ENCODE results near the gene ZG16. TPM values are rescaled to one million over a fixed set of nuclear protein-coding genes. Genes with fewer than 3 reads are reported as not detected.

Gene ZG16
- polyA plus RNA-seq, 3 donors, result 0.03 to 0.05 TPM; not detected in 1

GRCh38 chr16:29808219-29808900 lies 30.3 kb downstream of the ZG16 start:
- no peak for DNase-seq

GRCh38 chr16:29809031-29809747 lies 31.1 kb downstream of the ZG16 start:
- DNase-seq, result no peak

DNA sequence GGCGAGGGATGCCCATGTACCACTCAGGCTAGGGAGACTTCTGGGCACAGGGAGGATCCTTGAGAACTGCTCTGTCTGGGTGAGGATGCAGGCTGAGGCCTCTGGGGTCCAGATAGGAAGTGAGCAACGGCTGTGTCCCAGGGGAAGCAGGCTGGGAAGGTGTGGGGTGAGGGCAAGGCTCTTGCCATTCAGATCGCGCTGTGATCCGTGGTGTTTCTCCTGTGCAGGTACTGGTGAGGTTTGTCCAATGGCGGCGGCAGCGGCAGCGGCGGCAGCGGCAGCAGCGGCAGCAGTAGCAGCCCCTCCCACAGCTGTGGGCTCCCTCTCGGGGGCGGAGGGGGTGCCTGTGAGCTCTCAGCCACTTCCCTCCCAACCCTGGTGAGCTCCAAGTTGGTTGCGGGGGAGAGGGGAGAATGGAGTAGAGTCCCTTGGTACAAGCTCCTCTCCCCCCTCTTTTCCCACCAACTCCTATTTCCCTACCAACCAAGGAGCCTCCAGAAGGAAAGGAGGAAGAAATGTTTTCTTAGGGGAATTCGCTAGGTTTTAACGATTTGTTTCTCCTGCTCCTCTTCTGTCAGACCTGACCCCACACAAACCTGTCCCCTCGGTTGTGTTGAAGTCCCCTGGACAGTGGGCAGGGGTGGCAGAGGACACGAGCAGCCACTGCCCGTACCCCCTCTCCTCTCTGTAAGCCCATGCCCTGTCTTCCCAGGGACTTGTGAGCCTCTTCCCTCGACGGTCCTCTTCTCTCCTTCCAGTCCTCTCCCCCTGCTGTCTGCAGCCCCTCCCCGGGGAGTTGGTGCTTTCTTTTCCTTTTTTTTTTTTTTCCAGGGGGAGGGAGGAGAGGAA lies 32.0 kb downstream of the ZG16 start:
- no peak for DNase-seq

DNA sequence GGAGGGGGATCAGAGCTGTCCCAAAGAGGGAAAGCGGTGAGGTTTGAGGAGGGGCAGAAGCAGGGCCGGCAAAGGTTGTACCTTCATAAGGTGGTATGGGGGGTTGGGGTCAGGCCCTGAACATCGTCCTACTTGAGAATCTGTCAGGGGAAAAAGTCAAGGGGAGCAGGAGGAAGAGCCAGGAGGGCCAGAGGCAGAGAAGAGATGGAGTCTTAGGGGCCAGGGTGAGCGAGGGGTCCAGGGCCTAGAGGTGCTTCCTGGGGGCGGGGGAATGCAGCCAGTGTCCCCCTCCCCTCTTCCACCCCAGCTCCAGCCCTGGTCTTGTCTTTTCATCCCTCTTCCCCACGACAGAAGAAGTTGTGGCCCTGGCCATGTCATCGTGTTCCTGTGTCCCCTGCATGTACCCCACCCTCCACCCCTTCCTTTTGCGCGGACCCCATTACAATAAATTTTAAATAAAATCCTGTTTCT lies 32.7 kb downstream of the ZG16 start:
- no peak for DNase-seq

- DNase-seq, result peak; percentile 96
Measured at GRCh38 chr16:29811170-29811895, 33.3 kb downstream of the ZG16 start.

DNA sequence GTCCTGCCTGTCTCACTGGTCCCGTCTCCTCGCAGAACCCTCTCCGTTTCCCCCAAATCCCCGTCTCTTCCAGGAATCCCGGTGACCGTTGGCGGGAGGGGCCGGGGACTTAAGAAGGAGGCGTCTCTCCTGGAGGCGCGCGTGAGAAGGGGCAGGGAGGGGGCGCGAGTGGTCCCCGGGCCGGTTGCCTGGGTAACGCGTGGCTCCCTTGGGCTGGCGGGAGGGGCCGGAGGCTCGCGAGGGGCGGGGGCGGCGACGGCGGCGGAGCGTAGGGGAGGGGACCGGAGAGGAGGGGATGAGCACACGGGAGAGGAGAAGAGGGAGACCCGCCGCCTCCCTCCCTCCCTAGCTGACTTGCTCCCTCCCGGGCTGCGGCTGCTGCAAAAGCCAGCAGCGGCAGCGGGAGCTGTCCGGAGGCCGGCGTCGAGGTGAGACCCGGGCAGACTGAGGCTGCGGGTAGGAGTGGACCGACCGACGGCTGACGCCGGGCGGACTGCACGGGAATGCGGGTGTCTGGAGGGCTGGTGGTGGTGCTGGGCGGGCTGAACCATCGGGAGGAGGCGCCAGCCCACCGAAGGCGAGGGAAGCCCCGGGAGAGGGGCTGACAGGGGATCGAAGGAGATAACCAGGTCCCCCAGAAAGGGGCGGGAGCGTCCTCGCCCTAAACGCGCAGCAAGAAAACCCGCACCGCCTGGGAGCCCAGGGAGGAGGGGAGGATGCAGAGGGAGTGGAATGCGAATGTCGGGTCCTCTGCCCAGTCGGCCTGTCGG lies 34.0 kb downstream of the ZG16 start, which contains the start of gene PRRT2:
TSS of gene PRRT2 (plus strand) at position 298 of the 770 bp plus-strand sequence. CDS start 862 bp downstream, outside the sequence.
- DNase-seq, result peak; percentile 75

- no peak for DNase-seq
Measured at GRCh38 chr16:29812754-29813643, 34.9 kb downstream of the ZG16 start.

GRCh38 chr16:29813644-29814562 lies 35.8 kb downstream of the ZG16 start:
- no peak for DNase-seq

GRCh38 chr16:29814592-29814991 lies 36.5 kb downstream of the ZG16 start:
- DNase-seq, result no peak

- no peak for DNase-seq
Measured at GRCh38 chr16:29815032-29815721, 37.1 kb downstream of the ZG16 start.

DNA sequence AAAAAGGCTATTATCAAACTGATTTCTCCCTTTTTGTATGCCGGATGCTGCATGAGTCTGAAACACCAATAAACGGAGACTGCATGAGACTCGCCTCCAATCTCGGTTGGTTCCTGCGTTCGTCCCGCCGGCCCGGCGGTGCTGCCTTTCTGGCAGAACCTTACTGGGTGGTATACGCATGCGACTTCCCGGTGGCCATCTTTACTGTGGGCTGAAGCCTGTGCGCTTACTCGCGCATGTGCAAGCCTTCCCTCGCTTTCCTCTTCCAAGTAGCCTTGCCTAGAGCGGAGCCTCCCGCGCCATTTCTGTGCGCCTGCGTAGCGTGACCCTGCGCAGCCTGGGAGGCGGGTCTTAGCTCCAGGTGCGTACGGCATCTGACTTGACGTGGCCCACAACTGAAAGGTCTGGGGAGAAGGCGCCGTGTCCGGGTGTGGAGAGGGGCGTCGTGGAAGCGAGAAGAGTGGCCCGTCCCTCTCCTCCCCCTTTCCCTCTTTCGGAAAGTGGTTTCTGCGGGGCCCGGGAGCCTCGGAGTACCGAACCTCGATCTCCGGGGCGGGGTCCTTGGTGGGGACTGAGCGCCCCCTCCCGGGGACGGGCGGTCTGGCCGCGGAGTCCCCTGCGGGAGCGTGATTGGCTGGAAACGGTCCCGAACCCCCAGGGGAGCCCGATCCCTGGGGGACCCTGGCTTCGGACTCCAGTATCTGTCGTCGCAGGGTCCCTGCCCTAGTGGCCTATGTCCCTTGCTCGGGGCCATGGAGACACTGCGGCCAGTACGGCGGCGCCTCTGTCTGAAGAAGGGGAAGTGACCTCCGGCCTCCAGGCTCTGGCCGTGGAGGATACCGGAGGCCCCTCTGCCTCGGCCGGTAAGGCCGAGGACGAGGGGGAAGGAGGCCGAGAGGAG lies 38.0 kb downstream of the ZG16 start, which contains the start of gene PAGR1:
TSS of gene PAGR1 (plus strand) at position 360 of the 901 bp plus-strand sequence. CDS start at position 734, 374 bp downstream.
- DNase-seq, result peak; percentile 99

- peak; percentile 52 for DNase-seq
Measured at GRCh38 chr16:29816694-29817441, 38.8 kb downstream of the ZG16 start.

DNA sequence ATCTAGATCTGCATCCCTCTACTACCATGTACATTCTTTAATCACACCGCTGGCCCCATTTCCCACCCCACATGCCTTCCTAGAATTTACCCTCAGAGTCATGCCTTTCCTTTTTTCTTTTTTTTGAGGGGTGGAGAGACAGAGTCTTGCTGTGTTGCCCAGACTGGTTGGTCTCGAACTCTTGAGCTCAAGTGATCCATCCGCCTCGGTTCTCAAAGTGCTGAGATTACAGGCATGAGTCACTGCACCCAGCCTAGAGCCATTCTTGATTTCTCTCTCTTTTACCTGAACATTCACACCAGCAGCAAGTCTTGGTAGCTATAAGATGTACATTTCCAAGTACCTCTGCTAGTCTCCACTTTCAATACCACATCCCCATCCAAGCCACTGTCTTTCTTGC lies 40.0 kb downstream of the ZG16 start:
- DNase-seq, result no peak

DNA sequence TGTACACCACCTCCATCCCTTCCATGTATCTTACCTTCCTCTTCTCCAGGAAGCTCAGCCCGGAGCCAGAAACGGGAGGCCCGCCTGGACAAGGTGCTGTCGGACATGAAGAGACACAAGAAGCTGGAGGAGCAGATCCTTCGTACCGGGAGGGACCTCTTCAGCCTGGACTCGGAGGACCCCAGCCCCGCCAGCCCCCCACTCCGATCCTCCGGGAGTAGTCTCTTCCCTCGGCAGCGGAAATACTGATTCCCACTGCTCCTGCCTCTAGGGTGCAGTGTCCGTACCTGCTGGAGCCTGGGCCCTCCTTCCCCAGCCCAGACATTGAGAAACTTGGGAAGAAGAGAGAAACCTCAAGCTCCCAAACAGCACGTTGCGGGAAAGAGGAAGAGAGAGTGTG lies 41.5 kb downstream of the ZG16 start:
- DNase-seq, result no peak

GRCh38 chr16:29820271-29820701 lies 42.2 kb downstream of the ZG16 start, which contains the start of gene MVP:
MVP (plus strand) TSS chr16:29820462; CDS start chr16:29830550, 10,088 bp downstream.
- DNase-seq, result no peak
